ENCODE results near the gene FAM32A.

Gene FAM32A

DNA sequence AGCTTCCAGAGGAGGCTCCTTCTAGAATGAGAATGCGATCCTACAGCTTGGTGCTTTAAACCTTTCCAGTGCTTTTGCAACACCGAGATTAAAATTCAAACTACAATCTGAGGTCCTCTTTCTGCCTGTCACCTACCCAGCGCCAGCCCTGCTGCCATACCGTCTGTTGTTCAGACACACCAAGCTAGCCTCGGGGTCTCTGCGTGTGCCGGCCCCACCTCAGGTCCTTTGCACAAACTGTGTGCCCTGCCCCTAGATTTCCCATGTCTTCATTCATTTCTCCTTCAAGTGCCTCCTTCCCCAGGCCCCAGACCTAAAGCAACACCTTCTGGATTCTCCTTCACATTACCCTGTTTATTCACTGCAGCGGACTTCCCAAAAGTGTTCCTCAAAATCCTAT lies 30.7 kb upstream of the FAM32A start:
- no peaks in the 10 kb centered on the region for H3K27me3 ChIP-seq (ENCODE audit: control insufficient read depth, insufficient read depth, low read length)
- no peak overlapping the region for H3K9ac ChIP-seq (ENCODE audit: low read length)
- no peak overlapping the region for H3K4me3 ChIP-seq (ENCODE audit: low read length)
- no peaks in the 10 kb centered on the region for H3K4me1 ChIP-seq (ENCODE audit: control insufficient read depth, insufficient read depth, low read length)
- peaks cover 4% of the 10 kb centered on the region for H3K36me3 ChIP-seq (ENCODE audit: control insufficient read depth, insufficient read depth, low read length)
- no peak overlapping the region for H3K27ac ChIP-seq (ENCODE audit: low read depth, low read length)

DNA sequence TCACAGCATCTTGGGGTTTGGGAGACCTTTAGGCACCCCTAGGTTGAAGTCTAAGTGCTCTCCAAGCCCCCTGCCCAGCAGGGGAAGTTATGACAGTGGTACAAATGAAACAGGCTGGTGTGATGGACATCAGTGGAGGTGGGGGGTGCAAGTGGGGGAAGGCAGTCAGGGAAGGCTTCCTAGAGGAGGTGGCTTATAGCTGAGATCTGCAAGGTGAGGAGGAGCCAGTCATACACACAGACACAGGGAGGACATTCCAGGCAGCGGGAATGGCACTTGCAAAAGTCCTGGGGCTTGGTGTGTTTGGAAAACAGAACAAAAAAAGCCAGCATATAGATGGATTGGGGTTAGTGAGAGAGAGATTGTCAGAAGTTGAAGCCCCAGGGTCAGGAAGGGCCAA lies 30.1 kb upstream of the FAM32A start:
- peaks cover 4% of the 10 kb centered on the region for H3K36me3 ChIP-seq (ENCODE audit: control insufficient read depth, insufficient read depth, low read length)
- H3K27me3 ChIP-seq (ENCODE audit: control insufficient read depth, insufficient read depth, low read length), result no peaks in the 10 kb centered on the region
- no peak overlapping the region for H3K9ac ChIP-seq (ENCODE audit: low read length)
- H3K27ac ChIP-seq (ENCODE audit: low read depth, low read length), result no peak overlapping the region
- H3K4me1 ChIP-seq (ENCODE audit: control insufficient read depth, insufficient read depth, low read length), result no peaks in the 10 kb centered on the region
- no peak overlapping the region for H3K4me3 ChIP-seq (ENCODE audit: low read length)

DNA sequence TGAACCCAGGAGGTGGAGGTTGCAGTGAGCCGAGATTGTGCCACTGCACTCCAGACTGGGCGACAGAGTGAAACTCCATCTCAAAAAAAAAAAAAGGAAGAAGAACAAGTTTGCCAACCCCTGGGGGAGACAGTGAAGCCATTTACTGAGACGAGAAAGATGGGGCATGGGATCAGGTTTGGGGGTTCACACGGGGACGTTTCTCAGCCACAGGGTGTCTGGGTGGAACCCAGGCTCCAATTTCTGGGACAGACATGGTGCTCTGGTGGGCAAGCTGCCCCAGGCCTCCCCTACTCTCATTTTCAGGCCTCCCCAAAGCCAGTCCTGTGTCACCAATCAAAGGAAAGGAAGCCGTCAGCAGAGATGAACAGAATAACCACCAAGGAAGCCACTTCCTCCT lies 28.3 kb upstream of the FAM32A start:
- Histone ChIP-seq H3K4me1 (ENCODE audit: control insufficient read depth, insufficient read depth, low read length) (no peaks in the 10 kb centered on the region), H3K36me3 (ENCODE audit: control insufficient read depth, insufficient read depth, low read length) (peaks cover 4% of the 10 kb centered on the region), H3K27ac (ENCODE audit: low read depth, low read length) (no peak overlapping the region), H3K4me3 (ENCODE audit: low read length) (no peak overlapping the region), H3K9ac (ENCODE audit: low read length) (no peak overlapping the region), H3K27me3 (ENCODE audit: control insufficient read depth, insufficient read depth, low read length) (no peaks in the 10 kb centered on the region)

DNA sequence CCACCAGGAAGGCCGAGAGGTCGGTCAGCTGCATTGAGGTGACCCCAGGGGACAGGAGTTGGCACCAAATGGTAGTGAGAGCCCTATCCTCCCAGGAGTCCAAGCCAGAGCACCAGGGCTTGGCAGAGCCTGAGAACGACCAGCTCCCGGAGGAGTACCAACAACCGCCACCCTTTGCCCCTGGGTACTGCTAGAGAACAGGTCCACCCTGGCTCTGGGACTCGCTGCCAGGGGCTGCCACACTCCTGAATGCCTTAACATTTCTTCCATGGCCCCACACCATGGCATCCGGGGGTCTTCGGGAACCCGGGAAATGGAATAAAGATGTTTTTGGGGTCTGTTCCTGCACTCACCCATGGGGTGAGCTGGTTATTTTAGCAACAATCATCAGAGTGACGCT lies 27.6 kb upstream of the FAM32A start:
- no peaks in the 10 kb centered on the region for H3K4me1 ChIP-seq (ENCODE audit: control insufficient read depth, insufficient read depth, low read length)
- no peaks in the 10 kb centered on the region for H3K27me3 ChIP-seq (ENCODE audit: control insufficient read depth, insufficient read depth, low read length)
- H3K36me3 ChIP-seq (ENCODE audit: control insufficient read depth, insufficient read depth, low read length), result peaks cover 4% of the 10 kb centered on the region
- H3K4me3 ChIP-seq (ENCODE audit: low read length), result no peak overlapping the region
- no peak overlapping the region for H3K27ac ChIP-seq (ENCODE audit: low read depth, low read length)
- no peak overlapping the region for H3K9ac ChIP-seq (ENCODE audit: low read length)

DNA sequence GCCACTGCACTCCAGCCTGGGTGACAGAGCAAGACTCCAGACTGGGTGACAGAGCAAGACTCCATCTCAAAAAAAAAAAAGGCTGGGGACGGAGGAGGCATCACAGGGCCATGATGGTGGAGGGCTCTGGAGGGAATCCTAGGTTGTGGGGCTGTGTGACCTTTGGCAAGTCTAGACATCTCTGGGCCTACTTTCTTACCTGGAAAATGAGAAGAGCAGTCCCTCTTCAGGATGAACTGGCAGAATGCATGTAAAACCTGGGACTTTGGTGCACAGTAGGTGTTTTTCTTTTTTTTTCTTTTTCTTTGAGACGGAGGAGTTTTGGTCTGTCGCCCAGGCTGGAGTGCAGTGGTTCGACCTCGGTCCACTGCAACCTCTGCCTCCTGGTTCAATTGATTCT lies 25.6 kb upstream of the FAM32A start:
- no peak overlapping the region for H3K4me3 ChIP-seq (ENCODE audit: low read length)
- H3K4me1 ChIP-seq (ENCODE audit: control insufficient read depth, insufficient read depth, low read length), result no peaks in the 10 kb centered on the region
- peaks cover 4% of the 10 kb centered on the region for H3K36me3 ChIP-seq (ENCODE audit: control insufficient read depth, insufficient read depth, low read length)
- no peaks in the 10 kb centered on the region for H3K27me3 ChIP-seq (ENCODE audit: control insufficient read depth, insufficient read depth, low read length)
- H3K27ac ChIP-seq (ENCODE audit: low read depth, low read length), result no peak overlapping the region
- no peak overlapping the region for H3K9ac ChIP-seq (ENCODE audit: low read length)

DNA sequence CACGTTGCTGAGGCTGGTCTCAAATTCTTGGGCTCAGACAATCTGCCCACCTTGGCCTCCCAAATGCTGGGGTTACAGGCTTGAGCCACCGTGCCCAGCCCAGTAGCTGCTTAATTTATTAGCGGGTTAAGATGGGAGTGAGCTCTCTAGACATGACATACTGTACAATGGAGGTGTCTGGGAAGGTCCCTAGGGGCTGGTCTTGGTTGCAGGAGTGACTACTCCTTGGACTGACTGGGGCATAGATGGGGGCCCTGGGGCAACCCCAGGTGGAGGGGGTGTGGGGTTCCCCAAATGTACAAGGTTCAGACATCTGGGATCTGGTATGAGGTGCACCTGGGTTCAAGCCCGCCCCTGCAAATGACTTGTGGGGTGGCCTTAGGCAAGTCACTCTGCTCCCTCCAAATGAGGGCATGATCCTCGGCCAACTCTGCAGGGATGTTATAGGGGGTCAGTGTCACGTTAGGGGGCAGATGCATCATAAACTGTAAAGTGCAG lies 24.7 kb upstream of the FAM32A start:
- Histone ChIP-seq H3K27me3 (ENCODE audit: control insufficient read depth, insufficient read depth, low read length) (no peaks in the 10 kb centered on the region), H3K36me3 (ENCODE audit: control insufficient read depth, insufficient read depth, low read length) (no peaks in the 10 kb centered on the region), H3K4me3 (ENCODE audit: low read length) (no peak overlapping the region), H3K27ac (ENCODE audit: low read depth, low read length) (no peak overlapping the region), H3K4me1 (ENCODE audit: control insufficient read depth, insufficient read depth, low read length) (no peaks in the 10 kb centered on the region), H3K9ac (ENCODE audit: low read length) (no peak overlapping the region)

DNA sequence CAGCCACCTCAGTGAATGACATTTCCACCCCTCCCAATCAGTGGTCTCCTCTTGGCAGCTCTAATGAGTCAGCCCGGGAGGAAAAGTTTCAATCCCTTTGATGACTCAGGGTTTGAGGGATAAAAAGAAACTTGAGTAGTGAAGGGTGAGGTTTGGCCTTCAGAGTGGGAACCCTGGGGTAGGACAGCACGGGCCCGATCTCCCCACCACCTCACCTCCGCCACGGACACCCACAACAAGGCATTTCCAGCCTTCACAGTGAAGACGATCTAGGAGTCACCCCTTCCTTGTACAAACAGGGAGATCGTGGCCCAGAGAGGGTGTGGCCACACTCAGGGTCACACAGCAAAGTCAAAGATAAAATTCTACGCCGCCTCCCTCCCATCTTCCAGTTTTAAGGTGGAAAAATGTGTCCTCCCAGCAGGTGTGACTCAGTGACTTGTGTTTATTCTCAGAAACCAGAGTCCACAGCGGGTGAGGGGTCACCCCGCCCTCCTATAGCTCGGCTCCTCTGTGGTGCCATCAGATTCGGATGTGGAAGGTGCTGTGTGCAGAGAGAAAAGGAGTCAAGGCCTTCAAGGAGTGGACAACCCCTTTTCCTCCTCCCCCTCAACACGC lies 24.2 kb upstream of the FAM32A start:
- H3K36me3 ChIP-seq (ENCODE audit: control insufficient read depth, insufficient read depth, low read length), result no peaks in the 10 kb centered on the region
- H3K27me3 ChIP-seq (ENCODE audit: control insufficient read depth, insufficient read depth, low read length), result no peaks in the 10 kb centered on the region
- H3K9ac ChIP-seq (ENCODE audit: low read length), result no peak overlapping the region
- no peaks in the 10 kb centered on the region for H3K4me1 ChIP-seq (ENCODE audit: control insufficient read depth, insufficient read depth, low read length)
- H3K4me3 ChIP-seq (ENCODE audit: low read length), result no peak overlapping the region
- H3K27ac ChIP-seq (ENCODE audit: low read depth, low read length), result no peak overlapping the region

DNA sequence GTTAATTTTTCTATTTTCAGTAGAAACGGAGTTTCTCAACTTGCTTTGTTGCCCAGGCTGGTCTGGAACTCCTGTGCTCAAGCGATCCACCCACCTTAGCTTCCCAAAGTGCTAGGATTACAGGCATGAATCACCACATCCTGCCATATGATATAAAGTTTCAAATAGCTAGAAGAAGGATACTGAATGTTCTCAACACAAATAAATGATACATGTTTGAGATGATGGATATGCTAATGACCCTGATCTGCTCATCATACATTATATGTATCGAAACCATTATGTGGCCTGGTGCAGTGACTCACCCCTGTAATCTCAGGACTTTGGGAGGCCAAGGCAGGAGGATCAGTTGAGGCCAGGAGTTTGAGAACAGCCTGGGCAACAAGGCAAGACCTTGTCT lies 23.4 kb upstream of the FAM32A start:
- H3K9ac ChIP-seq (ENCODE audit: low read length), result no peak overlapping the region
- H3K36me3 ChIP-seq (ENCODE audit: control insufficient read depth, insufficient read depth, low read length), result no peaks in the 10 kb centered on the region

DNA sequence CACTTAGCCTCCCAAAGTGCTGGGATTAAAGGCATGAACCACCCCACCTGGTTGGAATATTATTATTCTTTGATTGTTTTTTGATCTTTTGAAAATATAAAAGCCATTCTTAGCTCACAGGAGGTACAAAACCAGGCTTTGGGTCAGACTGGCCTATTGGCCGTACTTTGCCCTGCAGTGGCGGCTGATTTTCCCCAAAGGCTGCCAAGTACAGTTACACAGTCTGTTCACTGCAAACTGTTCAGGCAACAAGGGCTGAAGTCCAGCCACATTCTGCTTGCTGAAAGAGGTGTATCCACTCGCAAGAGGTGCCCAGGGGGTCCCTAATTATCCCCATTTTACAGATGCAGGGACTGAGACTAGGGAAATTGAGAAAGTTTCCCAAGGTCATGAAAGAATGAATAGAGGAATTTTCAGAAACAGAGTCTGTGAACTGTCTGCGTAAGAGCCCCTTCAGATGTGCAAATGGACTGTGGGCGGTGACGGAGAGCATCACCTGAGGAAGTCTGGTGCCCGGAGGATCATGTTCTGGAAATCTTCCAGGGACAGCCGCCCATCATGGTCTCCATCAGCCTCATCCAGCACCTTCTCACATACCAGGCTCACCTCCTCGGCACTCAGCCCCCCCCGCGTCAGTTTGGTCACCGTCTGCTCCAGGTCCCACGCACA lies 20.9 kb upstream of the FAM32A start:
- H3K9ac ChIP-seq (ENCODE audit: low read length), result no peak overlapping the region
- no peak overlapping the region for H3K4me3 ChIP-seq (ENCODE audit: low read length)
- H3K27me3 ChIP-seq (ENCODE audit: control insufficient read depth, insufficient read depth, low read length), result no peaks in the 10 kb centered on the region
- H3K4me1 ChIP-seq (ENCODE audit: control insufficient read depth, insufficient read depth, low read length), result no peaks in the 10 kb centered on the region
- H3K36me3 ChIP-seq (ENCODE audit: control insufficient read depth, insufficient read depth, low read length), result no peaks in the 10 kb centered on the region
- no peak overlapping the region for H3K27ac ChIP-seq (ENCODE audit: low read depth, low read length)

More for the DNA sequence above, 23.4 kb upstream of the FAM32A start:
- Histone ChIP-seq H3K4me3 (ENCODE audit: low read length) (no peak overlapping the region), H3K27me3 (ENCODE audit: control insufficient read depth, insufficient read depth, low read length) (no peaks in the 10 kb centered on the region), H3K4me1 (ENCODE audit: control insufficient read depth, insufficient read depth, low read length) (no peaks in the 10 kb centered on the region), H3K27ac (ENCODE audit: low read depth, low read length) (no peak overlapping the region)

DNA sequence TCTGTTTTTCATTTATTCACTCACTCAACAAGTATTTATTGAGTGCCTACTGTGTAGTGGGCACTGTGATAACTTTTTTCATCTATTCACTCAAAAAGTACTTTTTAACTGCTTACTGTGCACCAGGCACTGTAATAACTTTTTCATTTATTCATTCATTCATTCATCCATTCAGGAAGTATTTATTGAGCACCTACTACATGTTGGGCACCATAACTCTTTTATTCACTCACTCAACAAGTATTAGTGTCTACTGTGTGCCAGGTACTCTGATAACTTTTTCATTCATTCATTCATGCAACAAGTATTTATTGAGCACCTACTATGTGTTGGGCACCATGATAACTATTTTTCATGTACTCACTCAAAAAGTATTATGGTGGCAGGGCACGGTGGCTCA lies 18.8 kb upstream of the FAM32A start:
- H3K27ac ChIP-seq (ENCODE audit: low read depth, low read length), result no peak overlapping the region
- H3K36me3 ChIP-seq (ENCODE audit: control insufficient read depth, insufficient read depth, low read length), result no peaks in the 10 kb centered on the region
- no peak overlapping the region for H3K9ac ChIP-seq (ENCODE audit: low read length)
- H3K27me3 ChIP-seq (ENCODE audit: control insufficient read depth, insufficient read depth, low read length), result no peaks in the 10 kb centered on the region
- no peaks in the 10 kb centered on the region for H3K4me1 ChIP-seq (ENCODE audit: control insufficient read depth, insufficient read depth, low read length)
- H3K4me3 ChIP-seq (ENCODE audit: low read length), result no peak overlapping the region

DNA sequence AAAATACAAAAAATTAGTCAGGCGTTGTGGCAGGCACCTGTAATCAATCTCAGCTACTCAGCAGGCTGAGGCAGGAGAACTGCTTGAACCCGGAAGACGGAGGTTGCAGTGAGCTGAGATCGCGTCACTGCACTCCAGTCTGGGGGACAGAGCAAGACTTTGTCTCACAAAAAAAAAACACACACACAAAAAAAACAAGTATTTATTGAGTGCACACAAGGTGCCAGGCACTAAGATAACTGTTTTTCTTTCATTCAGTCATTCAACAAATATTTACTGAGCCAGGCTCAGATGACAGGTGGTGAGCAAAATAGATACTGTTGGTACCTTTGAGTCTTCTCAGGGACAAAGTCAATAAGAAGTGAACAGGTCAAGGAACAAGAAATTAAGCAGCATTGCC lies 18.2 kb upstream of the FAM32A start:
- no peaks in the 10 kb centered on the region for H3K36me3 ChIP-seq (ENCODE audit: control insufficient read depth, insufficient read depth, low read length)
- H3K27me3 ChIP-seq (ENCODE audit: control insufficient read depth, insufficient read depth, low read length), result no peaks in the 10 kb centered on the region
- no peak overlapping the region for H3K9ac ChIP-seq (ENCODE audit: low read length)
- H3K27ac ChIP-seq (ENCODE audit: low read depth, low read length), result no peak overlapping the region
- no peaks in the 10 kb centered on the region for H3K4me1 ChIP-seq (ENCODE audit: control insufficient read depth, insufficient read depth, low read length)
- H3K4me3 ChIP-seq (ENCODE audit: low read length), result no peak overlapping the region

DNA sequence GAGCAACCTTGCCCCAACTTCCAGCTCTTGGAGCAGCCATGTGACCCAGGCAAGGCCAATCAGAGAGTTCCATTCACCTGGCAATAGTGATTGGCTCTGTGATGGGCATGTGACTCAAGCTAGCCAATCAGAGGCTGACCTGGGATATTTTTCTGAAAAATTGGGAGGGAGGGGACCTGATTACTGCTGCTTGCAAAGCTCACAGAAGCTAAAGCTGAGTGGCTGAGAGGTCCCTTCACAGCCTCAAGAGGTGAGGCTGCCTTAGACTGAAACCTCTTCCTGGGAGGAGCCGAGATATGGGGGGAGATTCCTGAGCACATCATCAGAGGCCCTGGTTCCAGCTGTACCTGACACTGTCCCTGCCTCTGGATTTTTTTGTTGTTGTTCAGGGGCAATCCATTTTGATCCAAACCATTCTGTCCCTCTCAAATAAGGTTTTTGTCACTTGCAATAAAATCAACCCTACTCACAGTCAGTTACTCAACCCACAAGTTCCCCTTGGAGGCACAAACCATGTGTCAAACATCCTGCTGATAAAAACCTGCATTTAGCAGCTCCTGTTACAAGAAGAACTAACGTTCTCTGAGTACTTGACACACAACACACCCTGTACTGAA lies 16.6 kb upstream of the FAM32A start:
- H3K27me3 ChIP-seq (ENCODE audit: control insufficient read depth, insufficient read depth, low read length), result no peaks in the 10 kb centered on the region
- no peak overlapping the region for H3K27ac ChIP-seq (ENCODE audit: low read depth, low read length)
- H3K36me3 ChIP-seq (ENCODE audit: control insufficient read depth, insufficient read depth, low read length), result no peaks in the 10 kb centered on the region
- H3K4me3 ChIP-seq (ENCODE audit: low read length), result no peak overlapping the region
- no peak overlapping the region for H3K9ac ChIP-seq (ENCODE audit: low read length)
- no peaks in the 10 kb centered on the region for H3K4me1 ChIP-seq (ENCODE audit: control insufficient read depth, insufficient read depth, low read length)

DNA sequence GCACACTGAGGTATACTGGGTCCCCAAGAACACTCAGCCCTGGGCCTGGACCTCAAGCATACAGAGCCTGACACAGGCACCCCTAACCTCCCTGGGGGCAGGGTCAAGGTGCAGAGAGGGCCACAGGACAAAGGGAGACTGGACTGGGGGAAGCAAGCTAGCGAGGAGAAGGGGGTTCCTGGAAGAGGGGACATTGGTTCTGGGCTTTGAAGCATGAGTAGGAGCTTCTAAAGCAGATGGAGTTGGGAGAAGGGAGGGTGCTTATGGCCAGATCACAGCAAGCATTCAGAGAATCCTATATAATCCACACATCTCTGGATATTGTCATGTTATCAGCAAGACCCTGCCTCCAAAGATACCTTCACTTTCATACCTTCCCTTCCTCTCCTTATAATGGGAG lies 15.1 kb upstream of the FAM32A start:
- Histone ChIP-seq H3K9ac (ENCODE audit: low read length) (no peak overlapping the region), H3K27ac (ENCODE audit: low read depth, low read length) (no peak overlapping the region), H3K4me3 (ENCODE audit: low read length) (no peak overlapping the region), H3K27me3 (ENCODE audit: control insufficient read depth, insufficient read depth, low read length) (no peaks in the 10 kb centered on the region), H3K4me1 (ENCODE audit: control insufficient read depth, insufficient read depth, low read length) (no peaks in the 10 kb centered on the region), H3K36me3 (ENCODE audit: control insufficient read depth, insufficient read depth, low read length) (no peaks in the 10 kb centered on the region)
